ENCODE measurements around the gene JAKMIP2. TPM values are rescaled to one million over a fixed set of nuclear protein-coding genes. Genes with fewer than 3 reads are reported as not detected.

Gene JAKMIP2
- total RNA-seq, 1 donor from 2014 or later, result 0.49 TPM

DNA sequence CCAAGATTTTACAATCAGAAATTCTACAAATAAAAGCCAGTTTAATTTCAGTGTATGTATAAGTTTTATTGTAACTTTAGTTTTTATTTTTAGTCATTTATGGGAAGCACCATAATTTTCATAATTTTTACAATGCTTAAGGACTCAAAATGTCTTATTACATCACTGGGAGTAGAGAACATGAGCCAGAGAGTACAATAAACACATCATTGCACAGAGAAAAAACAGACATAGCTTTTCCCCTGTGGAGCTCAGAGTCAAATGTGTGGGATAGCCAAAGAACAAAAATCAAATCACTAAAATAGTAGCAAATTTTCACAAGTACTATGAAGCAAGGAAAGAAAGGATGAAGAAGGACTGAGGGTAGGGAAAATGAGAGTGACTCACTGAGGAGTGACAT lies 5.5 kb upstream of the JAKMIP2 start:
- no peaks in the 10 kb centered on the region for H3K27me3 ChIP-seq
- no peak overlapping the region for H3K27ac ChIP-seq
- H3K4me1 ChIP-seq, result no peaks in the 10 kb centered on the region
- no peak for DNase-seq (ENCODE audit: extremely low spot score in 2 of 2)
- no peaks in the 10 kb centered on the region for H3K9me3 ChIP-seq
- no peak for TF ChIP-seq CTCF (IDR thresholded peaks at IDR 0.05)
- TF ChIP-seq POLR2AphosphoS5 (IDR thresholded peaks at IDR 0.05; ENCODE audit: insufficient read depth in 1 of 2, low read depth in 1 of 2), result no peak
- no peak for TF ChIP-seq POLR2A (IDR thresholded peaks at IDR 0.05)
- H3K36me3 ChIP-seq, result no peaks in the 10 kb centered on the region
- no peak overlapping the region for H3K4me3 ChIP-seq
- intact Hi-C loops (cut with DNase I), result no loop called here

- intact Hi-C loops (cut with DNase I), result no loop called here
- no peaks in the 10 kb centered on the region for H3K4me1 ChIP-seq
- no peaks in the 10 kb centered on the region for H3K27me3 ChIP-seq
- H3K9me3 ChIP-seq, result no peaks in the 10 kb centered on the region
- no peak for DNase-seq (ENCODE audit: extremely low spot score in 2 of 2)
- TF ChIP-seq POLR2A (IDR thresholded peaks at IDR 0.05) (no peak), POLR2AphosphoS5 (IDR thresholded peaks at IDR 0.05; ENCODE audit: insufficient read depth in 1 of 2, low read depth in 1 of 2) (no peak), CTCF (IDR thresholded peaks at IDR 0.05) (no peak)
- H3K36me3 ChIP-seq, result no peaks in the 10 kb centered on the region
- H3K4me3 ChIP-seq, result no peak overlapping the region
- H3K27ac ChIP-seq, result no peak overlapping the region
Observed at GRCh38 chr5:147786142-147786541, 3.6 kb upstream of the JAKMIP2 start.

GRCh38 chr5:147784146-147784987 lies 1.8 kb upstream of the JAKMIP2 start:
- H3K27me3 ChIP-seq, result no peaks in the 10 kb centered on the region
- no peaks in the 10 kb centered on the region for H3K9me3 ChIP-seq
- intact Hi-C loops (cut with DNase I), result no loop called here
- TF ChIP-seq CTCF (IDR thresholded peaks at IDR 0.05) (no peak), POLR2A (IDR thresholded peaks at IDR 0.05) (no peak), POLR2AphosphoS5 (IDR thresholded peaks at IDR 0.05; ENCODE audit: insufficient read depth in 1 of 2, low read depth in 1 of 2) (no peak)
- H3K4me1 ChIP-seq, result no peaks in the 10 kb centered on the region
- DNase-seq (ENCODE audit: extremely low spot score in 2 of 2), result no peak
- H3K36me3 ChIP-seq, result no peaks in the 10 kb centered on the region
- no peak overlapping the region for H3K4me3 ChIP-seq
- H3K27ac ChIP-seq, result no peak overlapping the region

DNA sequence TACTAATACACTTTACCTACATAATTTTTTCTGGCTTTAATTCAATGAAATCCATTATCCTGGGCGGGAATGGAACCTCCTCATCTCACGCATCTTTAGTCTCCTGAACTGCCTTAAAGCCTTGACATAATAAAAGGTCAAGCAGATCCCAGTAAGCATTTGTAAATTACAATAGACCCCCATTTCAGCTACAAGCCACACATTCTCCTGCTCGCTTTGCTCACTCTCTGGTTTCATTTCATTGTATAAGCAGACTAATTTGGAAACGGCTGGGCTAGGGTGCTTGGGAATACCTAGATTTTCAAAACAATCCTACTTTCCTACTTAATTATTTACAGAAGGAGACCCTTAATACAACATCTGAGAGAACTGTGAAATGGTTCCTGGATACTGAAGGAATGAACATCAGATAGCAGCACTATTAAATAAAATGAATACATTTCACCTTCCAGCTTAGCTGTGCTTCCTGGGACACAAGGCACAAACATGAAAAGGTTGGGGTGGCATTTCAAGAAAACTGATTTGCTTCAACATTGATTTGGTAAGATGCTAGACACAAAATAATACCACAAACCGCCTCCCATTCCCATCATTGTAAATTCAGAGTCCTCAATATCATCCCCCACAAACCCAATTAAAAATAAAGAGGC lies 1.5 kb downstream of the JAKMIP2 start:
- no peak for DNase-seq (ENCODE audit: extremely low spot score in 2 of 2)
- H3K27ac ChIP-seq, result no peak overlapping the region
- H3K9me3 ChIP-seq, result no peaks in the 10 kb centered on the region
- no peaks in the 10 kb centered on the region for H3K4me1 ChIP-seq
- H3K27me3 ChIP-seq, result no peaks in the 10 kb centered on the region
- no peak for TF ChIP-seq POLR2AphosphoS5 (IDR thresholded peaks at IDR 0.05; ENCODE audit: insufficient read depth in 1 of 2, low read depth in 1 of 2)
- no peak for TF ChIP-seq CTCF (IDR thresholded peaks at IDR 0.05)
- TF ChIP-seq POLR2A (IDR thresholded peaks at IDR 0.05), result no peak
- intact Hi-C loops (cut with DNase I), result no loop called here
- no peaks in the 10 kb centered on the region for H3K36me3 ChIP-seq
- H3K4me3 ChIP-seq, result no peak overlapping the region

- Histone ChIP-seq H3K4me3 (no peak overlapping the region), H3K27ac (no peak overlapping the region), H3K9me3 (no peaks in the 10 kb centered on the region), H3K27me3 (no peaks in the 10 kb centered on the region), H3K4me1 (no peaks in the 10 kb centered on the region), H3K36me3 (no peaks in the 10 kb centered on the region)
- DNase-seq (ENCODE audit: extremely low spot score in 2 of 2), result no peak
- TF ChIP-seq POLR2AphosphoS5 (IDR thresholded peaks at IDR 0.05; ENCODE audit: insufficient read depth in 1 of 2, low read depth in 1 of 2) (no peak), CTCF (IDR thresholded peaks at IDR 0.05) (no peak), POLR2A (IDR thresholded peaks at IDR 0.05) (no peak)
- intact Hi-C loops (cut with DNase I), result no loop called here
Observed at GRCh38 chr5:147779694-147780093, 2.8 kb downstream of the JAKMIP2 start.
